ENCODE data around the gene SCIN. TPM values are rescaled to one million over a fixed set of nuclear protein-coding genes. Genes with fewer than 3 reads are reported as not detected.

The SCIN gene
- total RNA-seq, 3 donors from 2014 or later, result 0.08 to 0.37 TPM; not detected in 1

DNA sequence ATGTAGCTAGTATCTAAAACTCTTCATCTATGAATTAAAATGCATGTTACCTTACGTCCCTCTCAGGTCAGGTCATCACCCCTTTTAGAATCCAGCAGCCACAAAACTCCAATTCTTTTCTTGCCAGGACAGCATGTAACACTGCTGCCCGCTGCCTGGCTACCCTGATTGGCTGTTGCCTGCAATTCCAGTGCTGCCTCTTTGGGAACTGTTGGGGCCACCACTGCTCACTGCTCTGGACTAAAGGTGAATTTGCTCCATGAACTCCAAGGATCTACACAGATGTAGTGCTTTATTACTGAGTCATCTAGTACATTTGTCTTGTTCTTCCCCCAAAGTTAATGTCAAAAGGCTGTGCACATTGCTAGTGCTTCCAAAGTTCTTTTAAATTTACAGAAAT is 40.4 kb downstream of the SCIN start:
- H3K4me1 Mint-ChIP-seq (ENCODE audit: low read depth), result no peaks in the 10 kb centered on the region
- no peak overlapping the region for H3K4me3 Mint-ChIP-seq
- peaks cover 7% of the 10 kb centered on the region for H3K27me3 Mint-ChIP-seq (ENCODE audit: low read depth)
- H3K9me3 Mint-ChIP-seq, result no peaks in the 10 kb centered on the region
- H3K36me3 Mint-ChIP-seq (ENCODE audit: insufficient read depth), result no peaks in the 10 kb centered on the region
- DNase-seq (no peak), ATAC-seq (no peak)

DNA sequence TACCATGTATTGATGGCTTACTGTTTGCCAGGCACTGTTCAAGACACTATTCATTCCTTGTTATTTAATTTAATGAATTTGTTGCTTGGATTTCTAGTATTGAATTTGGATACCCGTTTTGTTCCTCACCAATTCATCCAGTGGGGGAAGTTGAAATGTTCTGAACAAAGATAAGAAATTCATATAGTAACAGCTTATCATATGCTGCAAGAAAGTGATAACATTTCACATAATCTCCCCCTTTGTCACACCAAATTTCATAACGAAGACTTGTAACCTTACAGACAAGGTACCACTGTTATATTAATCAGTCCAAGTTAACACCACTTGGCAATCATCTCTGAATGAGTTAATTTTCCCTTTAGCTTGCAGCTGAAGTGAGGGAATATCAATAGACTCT is 42.1 kb downstream of the SCIN start:
- no peaks in the 10 kb centered on the region for H3K4me1 Mint-ChIP-seq (ENCODE audit: low read depth)
- peaks cover 7% of the 10 kb centered on the region for H3K27me3 Mint-ChIP-seq (ENCODE audit: low read depth)
- no peaks in the 10 kb centered on the region for H3K9me3 Mint-ChIP-seq
- H3K4me3 Mint-ChIP-seq, result no peak overlapping the region
- ATAC-seq (no peak), DNase-seq (no peak)
- no peaks in the 10 kb centered on the region for H3K36me3 Mint-ChIP-seq (ENCODE audit: insufficient read depth)

DNA sequence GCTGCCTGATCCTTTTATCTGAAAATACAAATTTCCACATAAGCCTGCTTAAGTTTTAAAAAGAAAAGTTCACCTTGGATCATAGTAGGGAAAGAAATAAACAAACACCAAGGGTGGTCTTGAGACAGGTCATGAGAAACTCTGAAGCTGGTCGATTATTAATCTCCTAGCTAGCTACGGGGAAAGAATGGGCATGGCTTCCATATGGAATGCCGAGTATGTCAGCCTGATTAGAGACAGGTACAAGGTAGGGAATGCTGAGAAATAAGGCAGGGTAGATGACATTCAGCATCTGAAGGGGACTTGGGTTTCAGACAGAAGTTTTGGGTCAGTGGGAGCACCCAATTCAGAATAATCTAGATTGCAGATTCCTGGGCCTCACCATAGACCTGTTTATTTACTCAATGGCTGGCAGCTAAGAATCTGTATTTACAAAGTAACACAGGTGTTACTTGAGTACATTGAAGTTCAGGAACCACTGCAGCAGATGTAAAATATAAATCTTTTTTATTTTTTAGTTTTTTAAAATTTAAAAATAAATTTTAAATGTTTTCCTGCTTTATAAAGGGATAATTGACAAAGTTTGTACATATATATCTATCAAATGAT is 49.0 kb downstream of the SCIN start:
- no peaks in the 10 kb centered on the region for H3K4me1 Mint-ChIP-seq (ENCODE audit: low read depth)
- no peaks in the 10 kb centered on the region for H3K9me3 Mint-ChIP-seq
- no peak for DNase-seq
- no peak for ATAC-seq
- no peak overlapping the region for H3K4me3 Mint-ChIP-seq
- no peaks in the 10 kb centered on the region for H3K36me3 Mint-ChIP-seq (ENCODE audit: insufficient read depth)
- peaks cover 3% of the 10 kb centered on the region for H3K27me3 Mint-ChIP-seq (ENCODE audit: low read depth)

DNA sequence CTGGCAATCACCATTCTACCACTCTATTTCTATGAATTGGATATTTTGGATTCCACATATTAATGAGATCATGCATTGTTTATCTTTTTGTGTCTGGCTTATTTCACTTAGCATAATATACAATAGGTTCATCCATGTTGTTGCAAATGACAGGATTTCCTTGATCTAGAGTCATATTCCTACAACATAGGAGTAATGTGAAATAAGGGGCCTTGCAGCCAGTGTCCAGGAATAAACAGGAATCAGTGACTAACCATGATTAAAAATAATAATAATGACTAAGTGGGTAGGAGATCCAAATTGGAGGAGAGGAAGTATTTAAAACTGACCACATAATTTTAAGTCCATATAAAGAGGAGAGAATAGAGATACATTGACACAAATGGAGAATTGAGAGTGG is 49.9 kb downstream of the SCIN start:
- Mint-ChIP-seq H3K9me3 (no peaks in the 10 kb centered on the region), H3K27me3 (ENCODE audit: low read depth) (peaks cover 5% of the 10 kb centered on the region), H3K4me1 (ENCODE audit: low read depth) (no peaks in the 10 kb centered on the region), H3K36me3 (ENCODE audit: insufficient read depth) (no peaks in the 10 kb centered on the region), H3K4me3 (no peak overlapping the region)
- DNase-seq, result no peak
- no peak for ATAC-seq

DNA sequence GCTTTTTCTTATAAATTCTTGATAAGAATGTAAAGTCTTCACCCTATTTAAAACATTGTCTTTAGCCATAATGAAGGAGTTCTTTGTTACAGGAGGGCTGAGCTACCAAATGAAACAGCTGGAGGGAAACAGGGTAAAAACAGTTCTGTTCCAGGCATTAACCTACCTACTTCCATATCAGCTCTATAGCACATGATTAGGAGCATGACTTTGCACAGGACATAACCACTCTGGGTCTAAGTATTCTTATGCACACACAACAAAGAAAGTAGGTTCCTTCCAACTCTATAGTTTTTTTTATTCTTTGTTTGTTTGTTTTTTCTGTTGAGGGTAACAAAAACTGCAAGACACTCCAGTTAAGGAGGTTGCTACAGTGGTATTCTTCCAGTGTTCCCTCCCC is 52.7 kb downstream of the SCIN start:
- peaks cover 15% of the 10 kb centered on the region for H3K27me3 Mint-ChIP-seq (ENCODE audit: low read depth)
- H3K9me3 Mint-ChIP-seq, result no peaks in the 10 kb centered on the region
- H3K4me1 Mint-ChIP-seq (ENCODE audit: low read depth), result no peaks in the 10 kb centered on the region
- no peak overlapping the region for H3K4me3 Mint-ChIP-seq
- DNase-seq, result no peak
- H3K36me3 Mint-ChIP-seq (ENCODE audit: insufficient read depth), result no peaks in the 10 kb centered on the region
- no peak for ATAC-seq

DNA sequence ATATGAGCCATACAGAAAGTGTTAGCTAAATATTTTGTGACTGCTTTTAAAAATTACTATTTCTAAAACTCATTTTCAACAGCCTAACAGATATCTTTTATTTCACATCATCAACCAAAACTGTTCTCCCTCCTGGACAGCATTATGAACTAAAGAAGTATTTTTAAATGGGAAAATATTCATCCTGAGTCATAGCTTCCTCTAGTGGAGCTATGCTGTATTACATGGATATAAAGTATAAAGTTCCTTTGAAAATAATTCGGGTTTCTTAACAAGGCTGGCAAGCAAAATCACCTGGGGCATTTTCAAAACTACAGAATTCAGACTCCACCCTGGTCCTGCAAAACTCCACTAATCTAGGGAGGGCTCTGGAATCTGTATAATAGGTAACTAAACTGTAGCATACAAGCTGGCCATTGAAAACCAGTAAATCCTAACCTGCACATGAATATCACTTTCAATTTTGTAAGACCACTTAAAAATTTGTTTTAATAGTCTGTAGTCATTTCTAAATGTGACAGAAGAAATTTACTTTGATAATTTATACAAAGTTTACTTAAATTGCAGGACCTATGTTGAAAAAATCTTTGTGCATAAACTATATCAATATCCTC is 53.5 kb downstream of the SCIN start:
- H3K27me3 Mint-ChIP-seq (ENCODE audit: low read depth), result peaks cover 16% of the 10 kb centered on the region
- no peak for ATAC-seq
- no peaks in the 10 kb centered on the region for H3K36me3 Mint-ChIP-seq (ENCODE audit: insufficient read depth)
- H3K4me1 Mint-ChIP-seq (ENCODE audit: low read depth), result no peaks in the 10 kb centered on the region
- no peak overlapping the region for H3K4me3 Mint-ChIP-seq
- DNase-seq, result no peak
- no peaks in the 10 kb centered on the region for H3K9me3 Mint-ChIP-seq

DNA sequence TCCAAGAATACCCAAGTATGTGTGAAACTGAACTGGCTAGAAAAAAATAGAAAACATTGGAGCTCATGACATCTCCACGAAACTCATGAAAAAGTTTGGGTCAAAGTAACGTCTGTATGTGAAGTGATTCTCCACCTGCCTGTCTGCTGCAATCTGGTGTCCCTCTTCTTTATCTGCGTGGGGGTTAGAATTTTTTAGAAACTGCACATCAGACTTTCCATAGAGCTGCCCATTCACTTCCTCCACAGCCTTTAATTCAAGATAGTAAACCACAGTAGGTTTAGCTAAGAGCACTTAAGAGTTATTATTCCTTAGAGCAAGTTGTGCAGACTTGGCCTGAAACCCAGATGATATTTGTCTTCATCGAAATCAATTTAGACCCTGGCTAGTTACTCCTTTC is 55.3 kb downstream of the SCIN start:
- no peaks in the 10 kb centered on the region for H3K36me3 Mint-ChIP-seq (ENCODE audit: insufficient read depth)
- H3K27me3 Mint-ChIP-seq (ENCODE audit: low read depth), result peaks cover 16% of the 10 kb centered on the region

DNA sequence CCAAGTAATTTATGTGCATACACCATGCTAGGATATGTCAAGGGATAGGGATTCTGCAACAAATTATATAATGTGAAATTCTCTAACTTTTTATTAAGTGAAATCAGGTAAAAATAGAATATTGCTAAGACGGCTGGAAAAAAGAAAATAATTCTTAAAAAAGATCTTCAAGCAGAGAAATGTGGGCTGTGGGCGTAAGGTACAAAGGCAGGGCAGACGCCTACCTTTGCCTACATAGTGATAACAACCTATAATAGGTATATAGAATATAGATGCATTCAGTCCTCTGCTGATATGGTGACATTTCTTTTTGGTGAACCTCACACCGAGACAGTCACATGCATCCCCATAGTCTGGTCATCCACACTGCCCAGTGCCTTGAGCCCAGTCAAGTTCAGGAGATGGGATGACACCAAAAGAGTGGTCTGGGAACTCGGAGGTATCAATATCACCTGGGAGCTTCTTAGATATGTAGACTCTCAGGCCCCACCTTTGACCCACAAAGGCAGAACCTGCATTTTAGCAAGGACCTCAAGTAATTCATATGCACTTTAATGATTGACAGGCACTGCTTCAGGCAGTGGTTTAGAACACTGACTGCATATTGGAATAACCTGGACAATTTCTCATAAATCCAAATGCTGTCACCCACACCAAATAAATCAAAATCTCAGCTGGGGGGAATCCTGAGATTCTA is 59.4 kb downstream of the SCIN start:
- ATAC-seq (no peak), DNase-seq (no peak)
- Mint-ChIP-seq H3K4me1 (ENCODE audit: low read depth) (peaks cover 4% of the 10 kb centered on the region), H3K4me3 (no peak overlapping the region), H3K27me3 (ENCODE audit: low read depth) (peaks cover 12% of the 10 kb centered on the region), H3K9me3 (no peaks in the 10 kb centered on the region), H3K36me3 (ENCODE audit: insufficient read depth) (no peaks in the 10 kb centered on the region)

More for the DNA sequence above, 55.3 kb downstream of the SCIN start:
- H3K4me1 Mint-ChIP-seq (ENCODE audit: low read depth), result no peaks in the 10 kb centered on the region
- no peak overlapping the region for H3K4me3 Mint-ChIP-seq
- no peak for DNase-seq
- H3K9me3 Mint-ChIP-seq, result no peaks in the 10 kb centered on the region
- ATAC-seq, result no peak

DNA sequence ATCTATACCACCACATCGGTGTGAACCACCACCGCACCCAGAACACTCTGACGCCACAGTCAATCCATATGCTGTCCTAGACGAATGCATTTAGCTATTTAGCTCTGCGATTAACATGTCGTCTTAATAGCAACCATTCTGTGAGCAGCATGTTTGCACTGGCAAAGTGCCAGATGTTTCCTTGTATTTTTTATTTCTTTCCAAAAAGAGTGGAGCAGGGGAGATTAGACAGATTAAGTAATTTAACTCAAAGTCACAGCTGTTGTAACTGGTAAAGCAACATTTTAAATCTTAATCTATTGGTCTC is 59.9 kb downstream of the SCIN start:
- Mint-ChIP-seq H3K4me3 (no peak overlapping the region), H3K4me1 (ENCODE audit: low read depth) (peaks cover 4% of the 10 kb centered on the region), H3K9me3 (no peaks in the 10 kb centered on the region), H3K36me3 (ENCODE audit: insufficient read depth) (no peaks in the 10 kb centered on the region), H3K27me3 (ENCODE audit: low read depth) (peaks cover 10% of the 10 kb centered on the region)
- no peak for ATAC-seq
- DNase-seq, result no peak

DNA sequence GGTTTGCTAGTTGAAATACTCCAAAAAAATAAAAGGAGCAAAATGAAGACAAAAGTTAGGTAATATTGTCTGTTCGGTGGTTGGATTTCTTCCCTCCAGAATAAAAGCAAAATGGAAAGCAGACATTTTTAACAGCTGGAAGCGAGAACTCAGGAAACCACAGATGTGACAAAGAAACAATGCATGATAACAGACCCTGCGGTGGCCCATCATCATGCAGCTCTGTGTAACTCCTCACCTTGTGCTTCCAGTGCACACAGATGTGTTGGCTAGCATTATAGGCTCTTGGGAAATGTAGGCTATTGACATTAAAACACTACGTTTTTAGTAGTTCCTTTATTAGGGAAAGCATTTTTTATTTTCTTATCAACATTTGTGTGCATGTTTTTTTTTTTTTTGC is 63.1 kb downstream of the SCIN start:
- no peak for ATAC-seq
- Mint-ChIP-seq H3K9me3 (no peaks in the 10 kb centered on the region), H3K4me3 (no peak overlapping the region), H3K27me3 (ENCODE audit: low read depth) (peaks cover 1% of the 10 kb centered on the region), H3K4me1 (ENCODE audit: low read depth) (peaks cover 25% of the 10 kb centered on the region), H3K36me3 (ENCODE audit: insufficient read depth) (no peaks in the 10 kb centered on the region)
- no peak for DNase-seq

DNA sequence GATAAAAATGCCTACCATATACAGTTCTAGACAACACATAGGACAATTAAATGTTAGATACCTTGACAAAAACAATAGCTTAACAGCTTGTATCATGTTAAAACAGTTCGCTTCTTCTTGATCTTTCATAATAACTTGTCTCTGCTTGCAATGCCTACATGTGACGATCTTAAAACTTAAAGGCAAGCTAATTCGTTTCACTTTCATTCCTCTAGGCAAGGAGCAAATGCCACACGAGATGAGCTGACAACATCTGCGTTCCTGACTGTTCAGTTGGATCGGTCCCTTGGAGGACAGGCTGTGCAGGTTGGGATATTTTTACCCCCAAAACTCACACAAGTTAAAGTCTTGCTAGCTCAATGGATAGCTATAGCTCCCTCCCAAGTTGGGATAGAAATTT is 65.3 kb downstream of the SCIN start:
- no peaks in the 10 kb centered on the region for H3K36me3 Mint-ChIP-seq (ENCODE audit: insufficient read depth)
- DNase-seq, result no peak

DNA sequence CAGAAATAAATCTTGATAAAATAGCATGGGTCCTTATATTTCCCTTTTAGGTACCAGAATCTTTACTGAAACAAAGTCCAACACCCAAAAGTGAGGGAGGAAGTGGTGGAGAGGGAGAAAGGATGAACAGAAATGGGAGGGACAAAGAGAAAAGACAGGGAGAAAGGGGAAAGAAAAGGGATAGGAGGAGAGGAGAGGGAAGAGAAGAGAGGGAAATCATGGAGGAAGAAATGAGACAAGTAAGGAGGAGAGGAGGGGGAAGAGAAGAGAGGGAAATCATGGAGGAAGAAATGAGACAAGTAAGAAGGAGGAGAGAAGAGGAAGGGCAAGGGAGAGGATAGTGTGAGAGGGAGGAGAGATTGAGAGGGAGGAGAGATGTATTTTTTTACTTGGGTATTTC is 66.8 kb downstream of the SCIN start:
- Mint-ChIP-seq H3K36me3 (ENCODE audit: insufficient read depth) (no peaks in the 10 kb centered on the region), H3K9me3 (no peaks in the 10 kb centered on the region), H3K4me3 (no peak overlapping the region), H3K4me1 (ENCODE audit: low read depth) (peaks cover 28% of the 10 kb centered on the region), H3K27me3 (ENCODE audit: low read depth) (no peaks in the 10 kb centered on the region)
- DNase-seq (no peak), ATAC-seq (no peak)

More for the DNA sequence above, 65.3 kb downstream of the SCIN start:
- peak; percentile 43 to 52 for ATAC-seq
- peaks cover 28% of the 10 kb centered on the region for H3K4me1 Mint-ChIP-seq (ENCODE audit: low read depth)
- H3K9me3 Mint-ChIP-seq, result no peaks in the 10 kb centered on the region
- peak overlapping the region; percentile 63 for H3K4me3 Mint-ChIP-seq
- no peaks in the 10 kb centered on the region for H3K27me3 Mint-ChIP-seq (ENCODE audit: low read depth)

DNA sequence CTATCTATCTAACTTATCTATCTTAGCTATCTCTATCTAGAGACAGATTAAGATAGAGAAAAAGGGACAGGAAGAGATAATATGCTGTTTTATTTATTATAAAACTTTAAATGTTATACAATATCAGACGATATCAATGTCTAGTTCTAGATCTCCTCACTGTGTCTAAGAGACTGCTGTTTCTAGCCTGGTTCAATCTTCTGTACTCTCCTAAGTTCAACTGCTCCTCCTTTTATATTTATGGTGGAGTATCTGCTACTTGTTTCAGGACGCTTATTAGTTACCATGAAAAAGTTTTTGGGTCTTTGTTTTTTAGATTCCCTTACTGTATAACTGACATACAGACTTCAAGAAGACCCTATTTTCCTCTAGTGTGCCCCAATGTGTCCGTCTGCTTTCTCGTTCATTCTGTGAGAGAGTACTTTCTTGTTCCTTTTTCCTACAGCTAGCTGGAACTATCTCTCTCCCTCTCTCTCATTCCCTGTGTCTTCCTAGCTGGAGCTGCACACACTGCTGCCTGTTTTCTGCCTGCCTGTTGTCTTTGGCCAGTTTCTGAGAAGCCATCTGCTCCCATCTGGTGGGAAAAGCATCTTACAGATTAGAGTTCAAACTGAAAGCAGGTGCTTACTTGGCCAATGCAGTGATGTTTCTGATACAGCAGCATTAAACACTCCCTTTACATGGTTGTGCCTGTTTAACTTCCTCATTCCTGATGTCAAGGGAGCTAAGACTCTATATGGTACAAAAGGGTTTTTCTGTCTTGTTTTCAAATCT is 67.5 kb downstream of the SCIN start:
- peak overlapping the region; percentile 63 for H3K4me3 Mint-ChIP-seq
- H3K4me1 Mint-ChIP-seq (ENCODE audit: low read depth), result peaks cover 28% of the 10 kb centered on the region
- H3K9me3 Mint-ChIP-seq, result no peaks in the 10 kb centered on the region
- DNase-seq (no peak), ATAC-seq (no peak)
- H3K27me3 Mint-ChIP-seq (ENCODE audit: low read depth), result no peaks in the 10 kb centered on the region
- H3K36me3 Mint-ChIP-seq (ENCODE audit: insufficient read depth), result no peaks in the 10 kb centered on the region

DNA sequence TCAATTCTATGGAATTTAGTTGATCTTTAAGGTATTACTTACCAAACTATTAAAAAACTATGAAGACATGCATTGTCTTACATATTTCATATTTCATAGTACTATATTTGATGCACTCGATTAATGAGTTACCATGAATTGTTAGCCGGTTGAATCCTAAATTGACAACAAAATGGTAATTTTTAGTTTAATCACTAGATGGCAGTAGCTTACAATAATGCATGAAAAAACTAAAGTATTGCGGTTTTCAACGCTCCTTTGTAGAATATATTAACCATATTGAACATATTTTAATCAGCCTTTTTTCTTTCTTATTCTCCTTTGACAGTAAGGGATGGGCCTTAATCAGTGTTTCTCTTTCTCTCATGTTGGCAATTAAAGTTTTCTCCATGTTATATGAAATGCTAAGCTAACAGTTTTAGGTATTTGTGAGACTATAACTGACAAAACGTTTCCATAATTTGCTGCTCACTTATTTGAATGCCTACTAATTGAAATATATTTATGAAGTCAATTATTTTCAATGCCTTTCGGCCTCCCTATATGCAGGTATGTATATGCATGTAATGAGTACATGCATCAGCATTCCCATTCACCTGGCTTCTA is 68.4 kb downstream of the SCIN start:
- peak in 1 of 2 donors; percentile 35 for ATAC-seq
- DNase-seq, result no peak
- H3K4me1 Mint-ChIP-seq (ENCODE audit: low read depth), result peaks cover 25% of the 10 kb centered on the region

More for the DNA sequence above, 68.4 kb downstream of the SCIN start:
- H3K4me3 Mint-ChIP-seq, result no peak overlapping the region
- H3K9me3 Mint-ChIP-seq, result no peaks in the 10 kb centered on the region
- H3K36me3 Mint-ChIP-seq (ENCODE audit: insufficient read depth), result no peaks in the 10 kb centered on the region
- H3K27me3 Mint-ChIP-seq (ENCODE audit: low read depth), result no peaks in the 10 kb centered on the region
